Breast epithelium (tissue), 3 donors: ENCODE results near the gene CAPG.

Source experiments
- CTCF ChIP-seq, 3 donors: fragments of 450-650 bp; IDR thresholded peaks; one replicate each; pipeline ENCODE4 v1.5.1; 2016 to 2017; ENCODE audit warnings: antibody characterized with exemption in 3 of 3, mild to moderate bottlenecking in 3 of 3, moderate library complexity in 3 of 3
- POLR2A ChIP-seq: fragments of 450-650 bp; IDR thresholded peaks from one replicate; pipeline ENCODE4 v1.6.1; 2016; ENCODE audit warnings: antibody characterized with exemption, mild to moderate bottlenecking, moderate library complexity
- POLR2AphosphoS5 ChIP-seq, 3 donors: sonication (generic); formaldehyde crosslinking; IDR thresholded peaks; one replicate each; pipeline ENCODE4 v1.6.1; 2017; ENCODE audit warnings: antibody characterized with exemption in 3 of 3

- no peak for TF ChIP-seq CTCF (IDR thresholded peaks at IDR 0.05)
- no peak for TF ChIP-seq POLR2AphosphoS5 (IDR thresholded peaks at IDR 0.05)
- TF ChIP-seq POLR2A: no peak
Measured at GRCh38 chr2:85423525-85423924, 13.4 kb upstream of the CAPG start.
